HEK293 (cell line): ENCODE data around the gene ASAH2B.

Source experiments
- CTCF ChIA-PET: fragments of 350-600 bp; formaldehyde crosslinking; extraction: SDS; loops from one replicate; lab custom pipeline; 2021; ENCODE audit warnings: antibody characterized with exemption; lab: Yijun Ruan, JAX
- POLR2A ChIA-PET: fragments of 300-600 bp; formaldehyde crosslinking; extraction: SDS; loops from one replicate; lab custom pipeline; 2020; ENCODE audit warnings: antibody characterized with exemption, inconsistent platforms; lab: Yijun Ruan, JAX
- H3K27ac ChIP-seq: fragments of 200-500 bp; sonication (Bioruptor generic); 2 replicates; pipeline ENCODE4 v1.5.1; 2014; ENCODE audit warnings: low read depth, low read length, control low read depth, inconsistent platforms; ENCODE audit errors: extremely low read depth
- H3K36me3 ChIP-seq, 2 experiments: fragments of 200-500 bp in 1 of 2; sonication (Bioruptor generic) in 1 of 2; 1 replicate in 1 of 2; 2 replicates in 1 of 2; pipeline ENCODE4 v1.5.1; 2014 to 2017; ENCODE audit warnings: inconsistent platforms in 2 of 2, low read length in 2 of 2; ENCODE audit not compliant: control insufficient read depth in 2 of 2, insufficient read depth in 1 of 2
- H3K4me1 ChIP-seq: fragments of 200-500 bp; sonication (Bioruptor generic); 2 replicates; pipeline ENCODE4 v1.5.1; 2014; ENCODE audit warnings: mild to moderate bottlenecking, low read length, inconsistent platforms; ENCODE audit not compliant: control insufficient read depth, insufficient read depth
- H3K4me3 ChIP-seq: 2 replicates; pipeline ENCODE4 v1.5.1; 2011; ENCODE audit warnings: low read depth, mild to moderate bottlenecking, control low read depth, low read length, moderate library complexity
- H3K9me3 ChIP-seq: fragments of 200-500 bp; sonication (Bioruptor generic); 2 replicates; pipeline ENCODE4 v1.5.1; 2014; ENCODE audit warnings: low read depth, low read length, inconsistent platforms; ENCODE audit not compliant: control insufficient read depth, insufficient read depth
- CTCF ChIP-seq: fragments of 450-650 bp; formaldehyde crosslinking; IDR thresholded peaks from 2 replicates; pipeline ENCODE4 v1.5.1; 2016; ENCODE audit warnings: missing biosample characterization, missing genetic modification characterization
- KLF10 ChIP-seq: fragments of 450-650 bp; IDR thresholded peaks from 2 replicates; pipeline ENCODE4 v1.5.1; 2018; ENCODE audit warnings: missing biosample characterization, mild to moderate bottlenecking, missing genetic modification characterization
- MEIS1 ChIP-seq: sonication (generic); formaldehyde crosslinking; IDR thresholded peaks from 2 replicates; pipeline ENCODE4 v1.8.1; 2022; ENCODE audit warnings: missing genetic modification reagents, mild to moderate bottlenecking, borderline replicate concordance
- PRDM1 ChIP-seq: fragments of 450-650 bp; formaldehyde crosslinking; IDR thresholded peaks from 2 replicates; pipeline ENCODE4; 2016; ENCODE audit warnings: missing biosample characterization, missing genetic modification characterization
- REST ChIP-seq: fragments of 450-650 bp; formaldehyde crosslinking; IDR thresholded peaks from 2 replicates; pipeline ENCODE4 v1.5.1; 2016; ENCODE audit warnings: missing biosample characterization, missing genetic modification characterization
- ZFP37 ChIP-seq: fragments of 450-650 bp; formaldehyde crosslinking; IDR thresholded peaks from 2 replicates; pipeline ENCODE4 v1.5.1; 2016; ENCODE audit warnings: missing biosample characterization, missing genetic modification characterization
- ZNF10 ChIP-seq: fragments of 450-650 bp; formaldehyde crosslinking; IDR thresholded peaks from 2 replicates; pipeline ENCODE4 v1.5.1; 2017; ENCODE audit warnings: missing biosample characterization, missing genetic modification characterization
- ZNF112 ChIP-seq: fragments of 450-650 bp; formaldehyde crosslinking; IDR thresholded peaks from 2 replicates; pipeline ENCODE4 v1.5.0; 2017; ENCODE audit warnings: missing biosample characterization, missing genetic modification characterization
- ZNF16 ChIP-seq: fragments of 450-650 bp; formaldehyde crosslinking; IDR thresholded peaks from 2 replicates; pipeline ENCODE4 v1.5.1; 2016; ENCODE audit warnings: low read depth, missing biosample characterization, missing genetic modification characterization
- ZNF169 ChIP-seq: fragments of 450-650 bp; formaldehyde crosslinking; IDR thresholded peaks from 2 replicates; pipeline ENCODE4 v1.5.1; 2016; ENCODE audit warnings: missing biosample characterization, missing genetic modification characterization
- ZNF184 ChIP-seq: fragments of 450-650 bp; IDR thresholded peaks from 2 replicates; pipeline ENCODE4 v1.5.1; 2018; ENCODE audit warnings: missing biosample characterization, mild to moderate bottlenecking, missing genetic modification characterization
- ZNF335 ChIP-seq: fragments of 450-650 bp; formaldehyde crosslinking; conservative IDR thresholded peaks from 2 replicates; pipeline ENCODE4 v1.5.1; 2016; ENCODE audit warnings: missing biosample characterization, missing genetic modification characterization
- ZNF426 ChIP-seq: fragments of 450-650 bp; formaldehyde crosslinking; IDR thresholded peaks from 2 replicates; pipeline ENCODE4 v1.5.1; 2017; ENCODE audit warnings: missing biosample characterization, missing genetic modification characterization, mild to moderate bottlenecking, inconsistent platforms, moderate library complexity
- ZNF530 ChIP-seq: fragments of 450-650 bp; formaldehyde crosslinking; IDR thresholded peaks from 2 replicates; pipeline ENCODE4 v1.5.1; 2016; ENCODE audit warnings: low read depth, missing biosample characterization, missing genetic modification characterization
- ZNF548 ChIP-seq: fragments of 450-650 bp; formaldehyde crosslinking; IDR thresholded peaks from 2 replicates; pipeline ENCODE4 v1.5.1; 2016; ENCODE audit warnings: missing biosample characterization, missing genetic modification characterization
- ZNF596 ChIP-seq: fragments of 450-650 bp; IDR thresholded peaks from 2 replicates; pipeline ENCODE4 v1.5.0; 2018; ENCODE audit warnings: missing biosample characterization, mild to moderate bottlenecking, missing genetic modification characterization, moderate library complexity
- ZNF600 ChIP-seq: fragments of 450-650 bp; formaldehyde crosslinking; IDR thresholded peaks from 2 replicates; pipeline ENCODE4 v1.5.1; 2016; ENCODE audit warnings: missing biosample characterization, missing genetic modification characterization
- ZNF623 ChIP-seq: fragments of 450-650 bp; formaldehyde crosslinking; IDR thresholded peaks from 2 replicates; pipeline ENCODE4 v1.5.1; 2016; ENCODE audit warnings: missing biosample characterization, missing genetic modification characterization
- ZNF658 ChIP-seq: fragments of 450-650 bp; formaldehyde crosslinking; IDR thresholded peaks from 2 replicates; pipeline ENCODE4; 2016; ENCODE audit warnings: missing biosample characterization, missing genetic modification characterization
- ZNF792 ChIP-seq: fragments of 450-650 bp; formaldehyde crosslinking; IDR thresholded peaks from 2 replicates; pipeline ENCODE4 v1.5.1; 2016; ENCODE audit warnings: missing biosample characterization, missing genetic modification characterization
- ZNF830 ChIP-seq: fragments of 450-650 bp; IDR thresholded peaks from 2 replicates; pipeline ENCODE4 v1.5.0; 2018; ENCODE audit warnings: missing biosample characterization, missing genetic modification characterization, low read depth, mild to moderate bottlenecking, moderate library complexity
- TF ChIP-seq, protein P1 (sequence below): fragments of 450-650 bp; formaldehyde crosslinking; IDR thresholded peaks from 2 replicates; pipeline ENCODE4 v1.5.1; 2016; ENCODE audit warnings: missing biosample characterization, missing genetic modification characterization

The ASAH2B gene

DNA sequence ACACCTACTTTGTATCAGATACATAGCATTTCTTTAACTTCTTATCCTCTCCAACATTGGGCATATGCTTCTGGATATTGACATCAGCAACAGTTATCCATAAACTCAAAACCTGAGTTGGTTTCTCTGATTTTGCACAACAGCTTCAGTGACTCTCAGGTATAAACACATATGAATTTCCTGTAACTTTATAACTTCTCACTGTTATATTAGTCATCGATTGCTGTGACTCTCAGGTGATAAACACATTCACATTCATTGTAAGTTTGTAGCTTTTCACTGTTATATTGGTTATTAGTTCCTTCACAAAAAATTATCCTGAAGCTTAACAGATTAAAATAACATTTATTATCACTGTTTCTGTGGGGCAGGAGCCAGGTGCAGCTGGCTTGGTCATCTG is 57.0 kb downstream of the ASAH2B start (continued):
- TF ChIP-seq ZNF623 (tag by site-specific recombination) (no peak), ZNF658 (tag by site-specific recombination) (no peak)
- TF ChIP-seq, all 188 proteins: peak for 0

DNA sequence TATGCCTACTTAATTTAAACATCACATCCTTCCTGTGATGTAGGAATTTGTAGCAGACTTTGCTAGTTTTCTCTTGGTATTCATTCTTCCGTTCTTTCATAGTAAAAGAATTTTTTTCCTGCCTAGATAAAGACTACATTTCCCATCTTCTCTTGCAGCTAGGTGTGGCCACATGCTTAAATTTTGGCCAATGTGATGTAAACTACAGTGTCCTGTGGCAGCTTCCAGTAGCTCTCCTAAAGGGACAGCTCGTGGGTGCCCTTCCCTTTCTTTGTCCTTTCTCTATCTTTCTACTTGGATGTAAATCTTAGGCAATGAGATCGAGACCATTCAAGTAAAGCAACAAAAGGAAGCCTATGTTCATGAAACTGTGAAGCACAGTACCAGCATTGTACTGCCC is 58.6 kb downstream of the ASAH2B start:
- CTCF ChIA-PET: no interaction called here
- no peaks in the 10 kb centered on the region for H3K36me3 ChIP-seq
- no peak overlapping the region for H3K4me3 ChIP-seq
- no peaks in the 10 kb centered on the region for H3K9me3 ChIP-seq
- TF ChIP-seq ZNF16 (tag by site-specific recombination) (no peak), ZNF184 (tag by site-specific recombination) (no peak), ZNF530 (tag by site-specific recombination) (no peak), ZNF792 (no peak), ZNF596 (tag by site-specific recombination) (no peak), ZNF426 (no peak), ZNF169 (no peak), ZNF600 (no peak), REST (tag by site-specific recombination) (no peak), ZNF548 (tag by site-specific recombination) (no peak), CTCF (tag by site-specific recombination) (no peak), ZFP37 (tag by site-specific recombination) (no peak), ZNF335 (tag by site-specific recombination) (no peak), KLF10 (no peak), MEIS1 (CRISPR knock-in tag) (no peak), ZNF830 (tag by site-specific recombination) (no peak), ZNF112 (tag by site-specific recombination) (no peak), ZNF10 (no peak), PRDM1 (no peak)
- TF ChIP-seq, protein P1, sequence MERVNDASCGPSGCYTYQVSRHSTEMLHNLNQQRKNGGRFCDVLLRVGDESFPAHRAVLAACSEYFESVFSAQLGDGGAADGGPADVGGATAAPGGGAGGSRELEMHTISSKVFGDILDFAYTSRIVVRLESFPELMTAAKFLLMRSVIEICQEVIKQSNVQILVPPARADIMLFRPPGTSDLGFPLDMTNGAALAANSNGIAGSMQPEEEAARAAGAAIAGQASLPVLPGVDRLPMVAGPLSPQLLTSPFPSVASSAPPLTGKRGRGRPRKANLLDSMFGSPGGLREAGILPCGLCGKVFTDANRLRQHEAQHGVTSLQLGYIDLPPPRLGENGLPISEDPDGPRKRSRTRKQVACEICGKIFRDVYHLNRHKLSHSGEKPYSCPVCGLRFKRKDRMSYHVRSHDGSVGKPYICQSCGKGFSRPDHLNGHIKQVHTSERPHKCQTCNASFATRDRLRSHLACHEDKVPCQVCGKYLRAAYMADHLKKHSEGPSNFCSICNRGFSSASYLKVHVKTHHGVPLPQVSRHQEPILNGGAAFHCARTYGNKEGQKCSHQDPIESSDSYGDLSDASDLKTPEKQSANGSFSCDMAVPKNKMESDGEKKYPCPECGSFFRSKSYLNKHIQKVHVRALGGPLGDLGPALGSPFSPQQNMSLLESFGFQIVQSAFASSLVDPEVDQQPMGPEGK (tag by site-specific recombination): no peak
- TF ChIP-seq, all 188 proteins: peak for 0
- POLR2A ChIA-PET: no interaction called here
- Histone ChIP-seq H3K4me1 (no peaks in the 10 kb centered on the region), H3K27ac (no peak overlapping the region)
